NT2/D1 (cell line): ENCODE data around the gene LDB3.
"Not testable (repeated sequence)": the region's sequence is repeated elsewhere in the genome, so short reads cannot be mapped to it uniquely, and the experiment has no call there.

Source experiments
- SUZ12 ChIP-seq: IDR thresholded peaks from 2 replicates; pipeline ENCODE4 v1.6.1; 2011; ENCODE audit not compliant: insufficient read length, insufficient read depth; ENCODE audit errors: extremely low read depth
- YY1 ChIP-seq: IDR thresholded peaks from 2 replicates; pipeline ENCODE4 v1.6.1; 2011; ENCODE audit not compliant: insufficient read length, insufficient read depth
- ZNF274 ChIP-seq: IDR thresholded peaks from 2 replicates; pipeline ENCODE4 v1.6.1; 2011; ENCODE audit warnings: mild to moderate bottlenecking, low read depth, low read length

GRCh38 chr10:86645621-86646165 lies 22.6 kb upstream of the LDB3 start:
- TF ChIP-seq ZNF274, SUZ12, YY1: not testable (repeated sequence)
